Subcutaneous abdominal adipose tissue (tissue), 5 donors: ENCODE measurements around the gene GREB1.

ENCODE experiments used
- H3K27ac ChIP-seq: one replicate; pipeline ENCODE4 v1.7.0; 2013; ENCODE audit warnings: low read depth, mild to moderate bottlenecking, inconsistent platforms, low read length, moderate library complexity
- H3K27me3 ChIP-seq, 5 donors: one replicate each; pipeline ENCODE4 v1.7.0; 2013; ENCODE audit warnings: low read length in 5 of 5, inconsistent platforms in 1 of 5; ENCODE audit not compliant: control insufficient read depth in 5 of 5, insufficient read depth in 4 of 5
- H3K36me3 ChIP-seq, 5 donors: one replicate each; pipeline ENCODE4 v1.7.0; 2013; ENCODE audit warnings: low read length in 5 of 5; ENCODE audit not compliant: control insufficient read depth in 5 of 5, insufficient read depth in 5 of 5
- H3K4me1 ChIP-seq, 5 donors: one replicate each; pipeline ENCODE4 v1.7.0; 2013; ENCODE audit warnings: low read length in 5 of 5, mild to moderate bottlenecking in 3 of 5, moderate library complexity in 1 of 5; ENCODE audit not compliant: control insufficient read depth in 5 of 5, insufficient read depth in 5 of 5
- H3K4me3 ChIP-seq, 5 donors: one replicate each; pipeline ENCODE4 v1.7.0; 2013; ENCODE audit warnings: low read length in 5 of 5, low read depth in 1 of 5
- H3K9ac ChIP-seq, 5 donors: one replicate each; pipeline ENCODE4 v1.7.0; 2013; ENCODE audit warnings: low read length in 5 of 5, mild to moderate bottlenecking in 4 of 5, moderate library complexity in 3 of 5
- H3K9me3 ChIP-seq, 5 donors: one replicate each; pipeline ENCODE4 v1.7.0; 2013; ENCODE audit warnings: low read length in 5 of 5; ENCODE audit not compliant: control insufficient read depth in 5 of 5
- donor health status: healthy.
- donor health status: healthy.
- donor health status: healthy.
- donor health status: healthy.
- donor health status: healthy.

The GREB1 gene

GRCh38 chr2:11558214-11558886 is 24.5 kb downstream of the GREB1 start:
- no peak overlapping the region for H3K27ac ChIP-seq

GRCh38 chr2:11559066-11559785 is 25.4 kb downstream of the GREB1 start:
- H3K4me1 ChIP-seq = peaks cover 0 to 2% (median 0%) of the 10 kb centered on the region in 5 donors
- H3K9me3 ChIP-seq = no peaks in the 10 kb centered on the region
- H3K27ac ChIP-seq = no peak overlapping the region
- H3K36me3 ChIP-seq = no peaks in the 10 kb centered on the region
- no peak overlapping the region for H3K4me3 ChIP-seq
- peaks cover 0 to 23% (median 13%) of the 10 kb centered on the region in 5 donors for H3K27me3 ChIP-seq
- H3K9ac ChIP-seq = no peak overlapping the region

More at GRCh38 chr2:11558214-11558886, 24.5 kb downstream of the GREB1 start:
- peaks cover 0 to 8% (median 0%) of the 10 kb centered on the region in 5 donors for H3K4me1 ChIP-seq
- H3K9me3 ChIP-seq = no peaks in the 10 kb centered on the region
- H3K36me3 ChIP-seq = no peaks in the 10 kb centered on the region
- H3K27me3 ChIP-seq = peaks cover 0 to 23% (median 14%) of the 10 kb centered on the region in 5 donors
- no peak overlapping the region for H3K4me3 ChIP-seq
- H3K9ac ChIP-seq = no peak overlapping the region

DNA sequence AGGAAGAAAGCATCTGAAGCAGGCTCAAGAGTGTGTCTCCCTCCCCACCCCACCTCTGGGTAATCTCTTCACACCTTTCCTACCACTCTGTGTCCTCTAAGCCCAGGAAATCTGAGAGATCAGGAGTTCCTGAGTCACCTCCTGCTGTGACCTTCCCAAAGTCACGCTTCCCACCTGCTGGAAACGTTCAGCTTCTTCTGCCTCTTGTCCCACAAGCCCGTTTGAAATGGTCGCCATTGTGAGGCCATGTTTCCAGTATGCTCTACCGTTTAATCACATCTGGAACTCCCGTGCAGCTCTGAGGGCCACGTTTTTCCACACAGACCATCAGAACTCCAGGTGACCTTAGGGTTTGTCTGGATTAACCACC is 25.9 kb downstream of the GREB1 start:
- H3K9ac ChIP-seq = no peak overlapping the region
- H3K27me3 ChIP-seq = peaks cover 0 to 23% (median 10%) of the 10 kb centered on the region in 5 donors
- H3K27ac ChIP-seq = no peak overlapping the region
- H3K36me3 ChIP-seq = no peaks in the 10 kb centered on the region
- H3K9me3 ChIP-seq = no peaks in the 10 kb centered on the region
- H3K4me3 ChIP-seq = no peak overlapping the region
- H3K4me1 ChIP-seq = no peaks in the 10 kb centered on the region

GRCh38 chr2:11560806-11561205 is 27.0 kb downstream of the GREB1 start:
- H3K36me3 ChIP-seq = no peaks in the 10 kb centered on the region
- no peak overlapping the region for H3K27ac ChIP-seq
- peaks cover 0 to 23% (median 10%) of the 10 kb centered on the region in 5 donors for H3K27me3 ChIP-seq
- H3K4me1 ChIP-seq = no peaks in the 10 kb centered on the region
- H3K4me3 ChIP-seq = no peak overlapping the region
- H3K9me3 ChIP-seq = no peaks in the 10 kb centered on the region
- H3K9ac ChIP-seq = no peak overlapping the region

GRCh38 chr2:11562011-11562410 is 28.2 kb downstream of the GREB1 start:
- Histone ChIP-seq H3K36me3 (no peaks in the 10 kb centered on the region), H3K4me3 (no peak overlapping the region), H3K27ac (no peak overlapping the region), H3K9ac (no peak overlapping the region), H3K4me1 (no peaks in the 10 kb centered on the region), H3K27me3 (peaks cover 0 to 16% (median 6%) of the 10 kb centered on the region in 5 donors), H3K9me3 (no peaks in the 10 kb centered on the region)

DNA sequence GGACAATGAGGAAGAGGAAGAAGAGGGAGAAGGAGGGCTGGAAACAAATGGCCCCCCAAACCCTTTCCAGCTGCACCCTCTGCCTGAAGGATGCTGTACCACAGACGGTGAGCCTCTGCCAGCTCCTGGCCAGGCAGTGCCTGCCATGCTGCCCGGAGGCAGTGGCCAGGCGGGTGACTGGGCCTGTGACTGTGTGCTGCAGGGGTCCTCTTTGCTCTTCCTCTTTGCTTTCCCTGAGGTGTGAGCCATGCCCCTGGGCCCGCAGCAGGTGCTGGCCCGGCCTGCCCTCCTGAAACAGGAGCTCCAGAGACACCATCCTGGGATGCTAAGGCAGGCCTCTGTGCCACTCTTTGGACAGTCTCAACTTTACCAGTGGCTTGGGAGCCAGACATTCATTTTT is 28.6 kb downstream of the GREB1 start:
- H3K27me3 ChIP-seq = peaks cover 0 to 16% (median 6%) of the 10 kb centered on the region in 5 donors
- H3K4me3 ChIP-seq = no peak overlapping the region
- H3K27ac ChIP-seq = no peak overlapping the region
- H3K9ac ChIP-seq = no peak overlapping the region
- H3K4me1 ChIP-seq = no peaks in the 10 kb centered on the region
- no peaks in the 10 kb centered on the region for H3K9me3 ChIP-seq
- H3K36me3 ChIP-seq = no peaks in the 10 kb centered on the region

GRCh38 chr2:11563784-11564666 is 30.2 kb downstream of the GREB1 start:
- H3K9ac ChIP-seq = no peak overlapping the region
- no peaks in the 10 kb centered on the region for H3K4me1 ChIP-seq
- no peaks in the 10 kb centered on the region for H3K36me3 ChIP-seq
- H3K27me3 ChIP-seq = peaks cover 0 to 11% (median 6%) of the 10 kb centered on the region in 5 donors
- H3K4me3 ChIP-seq = no peak overlapping the region
- no peak overlapping the region for H3K27ac ChIP-seq
- H3K9me3 ChIP-seq = no peaks in the 10 kb centered on the region

- Histone ChIP-seq H3K27ac (no peak overlapping the region), H3K9me3 (no peaks in the 10 kb centered on the region), H3K36me3 (no peaks in the 10 kb centered on the region), H3K4me3 (no peak overlapping the region), H3K27me3 (peaks cover 0 to 6% (median 0%) of the 10 kb centered on the region in 5 donors), H3K9ac (no peak overlapping the region), H3K4me1 (no peaks in the 10 kb centered on the region)
Measured at GRCh38 chr2:11564816-11565567, 31.1 kb downstream of the GREB1 start.

DNA sequence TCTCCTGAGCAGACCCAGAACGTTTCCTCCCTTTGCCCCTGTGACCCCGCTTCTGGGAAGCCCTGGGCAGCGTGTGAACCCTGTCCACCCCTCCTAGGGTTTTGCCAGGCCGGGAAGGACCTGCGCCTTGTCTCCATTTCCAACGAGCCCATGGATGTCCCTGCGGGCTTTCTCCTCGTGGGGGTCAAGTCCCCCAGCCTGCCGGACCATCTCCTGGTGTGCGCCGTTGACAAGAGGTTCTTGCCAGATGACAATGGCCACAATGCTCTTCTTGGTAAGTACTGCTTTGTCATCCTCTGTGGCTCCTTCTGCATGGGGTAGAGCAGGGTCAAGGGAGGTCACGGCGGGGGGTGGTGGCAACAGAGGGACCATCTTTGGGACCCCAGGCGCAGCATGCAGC is 32.5 kb downstream of the GREB1 start:
- no peaks in the 10 kb centered on the region for H3K36me3 ChIP-seq

More for the DNA sequence above, 32.5 kb downstream of the GREB1 start:
- no peaks in the 10 kb centered on the region for H3K9me3 ChIP-seq
- H3K9ac ChIP-seq = no peak overlapping the region
- peaks cover 0 to 5% (median 0%) of the 10 kb centered on the region in 5 donors for H3K27me3 ChIP-seq
- H3K4me1 ChIP-seq = peaks cover 0 to 4% (median 0%) of the 10 kb centered on the region in 5 donors
- no peak overlapping the region for H3K4me3 ChIP-seq
- H3K27ac ChIP-seq = no peak overlapping the region
